Spleen (tissue), 11 donors: ENCODE measurements around the gene IL22RA2. TPM values are rescaled to one million over a fixed set of nuclear protein-coding genes. Genes with fewer than 3 reads are reported as not detected.

Experiments
- DNase-seq: peaks from one replicate; pipeline ENCODE4 v3.0.0-alpha.2; 2020
- H3K27ac ChIP-seq, 8 donors: fragments of 200-600 bp; sonication (generic) in 7 of 8; 1 replicate in 4 of 8; 2 replicates in 4 of 8; pipeline versions ENCODE4 v1.5.0 to v1.8.0; 2016 to 2021; ENCODE audit warnings: inconsistent platforms in 4 of 8, mild to moderate bottlenecking in 4 of 8, moderate library complexity in 1 of 8
- H3K27me3 ChIP-seq, 7 donors: fragments of 200-600 bp; sonication (generic) in 6 of 7; replicated peaks in 1 of 7; 1 replicate in 4 of 7; 2 replicates in 3 of 7; pipeline versions ENCODE4 v1.5.0 to v1.8.0; 2016 to 2021; ENCODE audit warnings: inconsistent platforms in 3 of 7, mild to moderate bottlenecking in 1 of 7
- H3K36me3 ChIP-seq, 6 donors: fragments of 200-600 bp; sonication (generic) in 5 of 6; 1 replicate in 4 of 6; 2 replicates in 2 of 6; pipeline versions ENCODE4 v1.5.0 to v1.8.0; 2016 to 2021; ENCODE audit warnings: inconsistent platforms in 2 of 6
- H3K4me1 ChIP-seq, 6 donors: fragments of 200-600 bp; sonication (generic) in 5 of 6; 1 replicate in 3 of 6; 2 replicates in 3 of 6; pipeline versions ENCODE4 v1.5.0 to v1.8.0; 2016 to 2021; ENCODE audit warnings: inconsistent platforms in 3 of 6
- H3K4me3 ChIP-seq, 8 donors: fragments of 200-600 bp; sonication (generic) in 7 of 8; 1 replicate in 4 of 8; 2 replicates in 4 of 8; pipeline versions ENCODE4 v1.5.0 to v1.8.0; 2016 to 2021; ENCODE audit warnings: inconsistent platforms in 4 of 8, mild to moderate bottlenecking in 4 of 8, moderate library complexity in 2 of 8
- H3K9me3 ChIP-seq, 8 donors: fragments of 200-600 bp; sonication (generic) in 7 of 8; 1 replicate in 4 of 8; 2 replicates in 4 of 8; pipeline versions ENCODE4 v1.5.0 to v1.8.0; 2016 to 2021; ENCODE audit warnings: inconsistent platforms in 4 of 8
- CTCF ChIP-seq, 11 experiments: fragments of 200-600 bp in 7 of 11; fragments of 450-650 bp in 4 of 11; sonication (generic) in 4 of 11; IDR thresholded peaks in 8 of 11; conservative IDR thresholded peaks in 3 of 11; 1 replicate in 7 of 11; 2 replicates in 4 of 11; pipeline versions ENCODE4 v1.4.0 to v1.8.0; 2016 to 2021; ENCODE audit warnings: antibody characterized with exemption in 11 of 11, inconsistent platforms in 4 of 11, mild to moderate bottlenecking in 1 of 11
- POLR2A ChIP-seq, 3 donors: fragments of 450-650 bp; IDR thresholded peaks; one replicate each; pipeline ENCODE4 v1.5.1; 2017; ENCODE audit warnings: antibody characterized with exemption in 3 of 3, mild to moderate bottlenecking in 1 of 3
- POLR2AphosphoS5 ChIP-seq, 3 donors: sonication (generic); formaldehyde crosslinking; IDR thresholded peaks; one replicate each; pipeline ENCODE4 v1.5.1; 2017; ENCODE audit warnings: antibody characterized with exemption in 3 of 3
- WGBS, 5 donors: extraction: QIAGEN DNeasy Blood & Tissue Kit in 3 of 5; methylation state at CpG; one replicate each; pipeline versions ENCODE4 v1.1.5 to v1.1.7; 2013 to 2018; 5-methylcytosine and 5-hydroxymethylcytosine counted together
- intact Hi-C: fragments of 100-400 bp; cut with DNase I; formaldehyde crosslinking; loops from one replicate; pipeline ENCODE4 v1.15.0; 2023; ENCODE audit warnings: low total_unique reads
- polyA plus RNA-seq, 3 donors: library from polyadenylated mRNA; stranded (reverse); fragments of 200-250 nt; gene quantifications; one replicate each; pipeline ENCODE4 v1.2.1, GENCODE V29; 2013
- total RNA-seq, 7 donors: library from RNA; depleted of rRNA in 3 of 7; stranded (reverse); fragments of >200 nt in 3 of 7; fragmentation: NEBNext Ultra II Directional in 4 of 7; extraction: Animal tissue kit (Norgen Biotek cat#: 25700) in 4 of 7; gene quantifications; one replicate each; pipeline versions ENCODE4 v1.1.0 to v1.2.1, GENCODE V29; 2016 to 2021
- donor health status: healthy with polysubstance abuse.
- donor health status: DM: no; HTN: no; CAD: no; lungs with moderate emphysema.
- donor health status: DM: no; HTN: no; CAD: no.
- donor health status: Bipolar disorder and iron deficiency.
- donor health status: healthy.
- donor health status: DM: no; HTN: no; CAD: no.
- donor health status: DM: yes; HTN: yes; CAD: no.

Gene IL22RA2
- total and polyA plus RNA-seq, 10 donors, result 0.06 to 2.1 (median 0.19) TPM; not detected in 5

- WGBS, 5 donors, result 81 to 92% (median 88%) methylated on average over 4 of the region's 4 CpGs
These were observed 27.2 kb downstream of the IL22RA2 start for GRCh38 chr6:137146206-137146605.

GRCh38 chr6:137145421-137145820 lies 28.0 kb downstream of the IL22RA2 start:
- Histone ChIP-seq H3K4me3 (no peak overlapping the region), H3K4me1 (peaks cover 0 to 24% (median 0%) of the 10 kb centered on the region in 6 donors), H3K27me3 (no peaks in the 10 kb centered on the region), H3K27ac (no peak overlapping the region), H3K9me3 (no peaks in the 10 kb centered on the region), H3K36me3 (no peaks in the 10 kb centered on the region)
- no peak for DNase-seq
- no peak for TF ChIP-seq POLR2AphosphoS5 (IDR thresholded peaks at IDR 0.05)
- TF ChIP-seq CTCF (IDR thresholded peaks at IDR 0.05 in 8 of 11, conservative IDR thresholded peaks at IDR 0.05 in 3 of 11), result no peak
- no peak for TF ChIP-seq POLR2A (IDR thresholded peaks at IDR 0.05)
- intact Hi-C loops, result no loop called here
- 80 to 94% (median 88%) methylated on average over 4 of the region's 4 CpGs for WGBS, 5 donors

More at GRCh38 chr6:137146206-137146605, 27.2 kb downstream of the IL22RA2 start:
- no peak for DNase-seq
- peaks cover 0 to 27% (median 0%) of the 10 kb centered on the region in 6 donors for H3K4me1 ChIP-seq
- H3K9me3 ChIP-seq, result no peaks in the 10 kb centered on the region
- H3K27me3 ChIP-seq, result no peaks in the 10 kb centered on the region
- intact Hi-C loops, result no loop called here
- no peak overlapping the region for H3K27ac ChIP-seq
- H3K4me3 ChIP-seq, result no peak overlapping the region
- TF ChIP-seq CTCF (IDR thresholded peaks at IDR 0.05 in 8 of 11, conservative IDR thresholded peaks at IDR 0.05 in 3 of 11) (no peak), POLR2AphosphoS5 (IDR thresholded peaks at IDR 0.05) (no peak), POLR2A (IDR thresholded peaks at IDR 0.05) (no peak)
- no peaks in the 10 kb centered on the region for H3K36me3 ChIP-seq

- 59 to 80% (median 72%) methylated on average over 1 of the region's 1 CpG for WGBS, 5 donors
- Histone ChIP-seq H3K9me3 (peaks cover 0 to 33% (median 29%) of the 10 kb centered on the region in 8 donors), H3K27ac (no peak overlapping the region), H3K27me3 (no peaks in the 10 kb centered on the region), H3K4me1 (no peaks in the 10 kb centered on the region), H3K4me3 (no peak overlapping the region), H3K36me3 (no peaks in the 10 kb centered on the region)
- TF ChIP-seq CTCF (IDR thresholded peaks at IDR 0.05 in 8 of 11, conservative IDR thresholded peaks at IDR 0.05 in 3 of 11) (peak in 1 of 11 experiments; percentile 10), POLR2A (IDR thresholded peaks at IDR 0.05) (no peak)
- no peak for DNase-seq
- intact Hi-C loops, result no loop called here
These were observed 37.4 kb downstream of the IL22RA2 start for GRCh38 chr6:137136065-137136464.

- Histone ChIP-seq H3K27me3 (no peaks in the 10 kb centered on the region), H3K36me3 (no peaks in the 10 kb centered on the region), H3K27ac (no peak overlapping the region), H3K9me3 (peaks cover 0 to 33% (median 29%) of the 10 kb centered on the region in 8 donors), H3K4me1 (no peaks in the 10 kb centered on the region), H3K4me3 (no peak overlapping the region)
- 94 to 100% (median 95%) methylated on average over 1 of the region's 1 CpG for WGBS, 5 donors
- TF ChIP-seq POLR2AphosphoS5 (IDR thresholded peaks at IDR 0.05) (no peak), POLR2A (IDR thresholded peaks at IDR 0.05) (no peak), CTCF (IDR thresholded peaks at IDR 0.05 in 8 of 11, conservative IDR thresholded peaks at IDR 0.05 in 3 of 11) (no peak)
- intact Hi-C loops, result no loop called here
- DNase-seq, result no peak
These were observed 39.0 kb downstream of the IL22RA2 start for GRCh38 chr6:137134483-137134882.
